Measurements from ENCODE around the gene SVEP1. TPM values are rescaled to one million over a fixed set of nuclear protein-coding genes. Genes with fewer than 3 reads are reported as not detected.

Gene SVEP1
- total RNA-seq, 4 donors from 2014 or later: 13.9 to 26.8 (median 17.4) TPM

DNA sequence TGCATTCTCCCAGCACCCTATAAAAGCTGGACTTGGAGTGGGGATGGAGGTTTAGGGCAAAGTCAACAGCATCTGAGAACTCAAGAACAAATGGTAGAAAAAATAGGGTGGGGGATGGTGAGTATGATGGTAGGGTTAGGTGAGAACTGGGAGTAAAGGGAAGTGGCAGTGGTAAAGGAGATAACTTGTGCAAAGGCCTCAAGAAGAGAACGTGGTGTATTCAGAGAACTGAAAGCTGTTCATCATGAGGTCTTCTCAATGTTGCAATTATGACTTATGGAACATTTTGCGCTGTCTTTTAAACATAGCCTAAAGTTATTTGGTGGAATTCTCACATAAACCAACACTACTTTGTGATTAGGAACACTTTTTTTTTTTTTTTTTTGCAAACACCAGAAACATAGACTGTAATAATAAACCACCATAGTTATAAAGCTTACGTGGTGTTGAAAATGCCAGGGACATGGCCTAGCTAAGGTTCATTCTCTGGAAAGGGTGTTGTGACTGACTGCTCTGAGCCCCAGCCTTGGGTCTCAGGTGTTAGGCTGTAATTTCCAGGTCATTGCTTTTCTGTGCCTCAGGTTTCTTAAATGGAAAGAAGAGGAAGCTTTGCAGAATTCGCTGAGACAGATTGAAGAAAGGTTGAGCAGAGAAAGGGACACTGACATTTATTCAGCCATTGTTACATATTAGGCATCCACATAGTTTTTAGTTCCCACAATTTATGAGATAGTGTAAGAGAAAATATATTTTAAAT is 222.7 kb downstream of the SVEP1 start:
- DNase-seq: no peak
- H3K4me1 ChIP-seq: peaks cover 0 to under 1% (median 0%) of the 10 kb centered on the region in 4 donors
- H3K36me3 ChIP-seq: no peaks in the 10 kb centered on the region
- no peak overlapping the region for H3K4me3 ChIP-seq
- H3K9me3 ChIP-seq: no peaks in the 10 kb centered on the region
- no peak overlapping the region for H3K27ac ChIP-seq
- TF ChIP-seq POLR2AphosphoS5 (IDR thresholded peaks at IDR 0.05): no peak
- TF ChIP-seq POLR2A (IDR thresholded peaks at IDR 0.05): no peak
- no peak for TF ChIP-seq EP300 (IDR thresholded peaks at IDR 0.05; ENCODE audit: low read depth)
- TF ChIP-seq, protein P1, sequence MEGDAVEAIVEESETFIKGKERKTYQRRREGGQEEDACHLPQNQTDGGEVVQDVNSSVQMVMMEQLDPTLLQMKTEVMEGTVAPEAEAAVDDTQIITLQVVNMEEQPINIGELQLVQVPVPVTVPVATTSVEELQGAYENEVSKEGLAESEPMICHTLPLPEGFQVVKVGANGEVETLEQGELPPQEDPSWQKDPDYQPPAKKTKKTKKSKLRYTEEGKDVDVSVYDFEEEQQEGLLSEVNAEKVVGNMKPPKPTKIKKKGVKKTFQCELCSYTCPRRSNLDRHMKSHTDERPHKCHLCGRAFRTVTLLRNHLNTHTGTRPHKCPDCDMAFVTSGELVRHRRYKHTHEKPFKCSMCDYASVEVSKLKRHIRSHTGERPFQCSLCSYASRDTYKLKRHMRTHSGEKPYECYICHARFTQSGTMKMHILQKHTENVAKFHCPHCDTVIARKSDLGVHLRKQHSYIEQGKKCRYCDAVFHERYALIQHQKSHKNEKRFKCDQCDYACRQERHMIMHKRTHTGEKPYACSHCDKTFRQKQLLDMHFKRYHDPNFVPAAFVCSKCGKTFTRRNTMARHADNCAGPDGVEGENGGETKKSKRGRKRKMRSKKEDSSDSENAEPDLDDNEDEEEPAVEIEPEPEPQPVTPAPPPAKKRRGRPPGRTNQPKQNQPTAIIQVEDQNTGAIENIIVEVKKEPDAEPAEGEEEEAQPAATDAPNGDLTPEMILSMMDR (IDR thresholded peaks at IDR 0.05): no peak
- in situ Hi-C loops (cut with MboI; ENCODE audit: low pct_ligation_motif_present in 1 of 4, low pct_unique_long_range_greater_than_20kb in 1 of 4, low sequenced_read_pairs in 3 of 4) (no loop called here), intact Hi-C loops (cut with DNase I; ENCODE audit: low total_unique reads) (no loop called here)
- H3K27me3 ChIP-seq: no peaks in the 10 kb centered on the region
- 83% methylated on average over 3 to 4 of the region's 4 CpGs for WGBS, 2 donors (ENCODE audit: low coverage in 1 of 2)

DNA sequence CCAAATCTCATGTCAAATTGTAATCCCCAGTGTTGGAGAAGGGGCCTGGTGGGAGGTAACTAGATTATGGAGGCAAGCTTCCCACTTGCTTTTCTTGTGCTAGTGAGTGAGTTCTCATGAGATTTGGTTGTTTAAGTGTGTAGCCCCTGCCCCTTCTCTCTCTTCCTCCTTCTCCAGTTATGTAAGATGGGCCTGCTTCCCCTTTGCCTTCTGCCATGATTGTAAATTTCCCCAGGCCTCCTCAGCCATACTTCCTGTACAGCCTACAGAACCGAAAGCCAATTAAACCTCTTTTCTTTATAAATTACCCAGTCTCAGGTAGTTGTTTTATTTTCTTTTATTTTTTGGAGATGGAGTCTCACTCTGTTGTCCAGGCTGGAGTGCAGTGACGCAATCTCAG is 223.6 kb downstream of the SVEP1 start:
- peaks cover 0 to 9% (median 4%) of the 10 kb centered on the region in 4 donors for H3K4me1 ChIP-seq
- H3K27me3 ChIP-seq: no peaks in the 10 kb centered on the region
- no peak overlapping the region for H3K4me3 ChIP-seq
- no peak for TF ChIP-seq POLR2A (IDR thresholded peaks at IDR 0.05)
- TF ChIP-seq EP300 (IDR thresholded peaks at IDR 0.05; ENCODE audit: low read depth): no peak
- 49 to 100% methylated on average over 2 of the region's 2 CpGs for WGBS, 2 donors (ENCODE audit: low coverage in 1 of 2)
- in situ Hi-C loops (cut with MboI; ENCODE audit: low pct_ligation_motif_present in 1 of 4, low pct_unique_long_range_greater_than_20kb in 1 of 4, low sequenced_read_pairs in 3 of 4) (no loop called here), intact Hi-C loops (cut with DNase I; ENCODE audit: low total_unique reads) (no loop called here)
- H3K9me3 ChIP-seq: no peaks in the 10 kb centered on the region
- no peak overlapping the region for H3K27ac ChIP-seq
- DNase-seq: no peak
- no peaks in the 10 kb centered on the region for H3K36me3 ChIP-seq

DNA sequence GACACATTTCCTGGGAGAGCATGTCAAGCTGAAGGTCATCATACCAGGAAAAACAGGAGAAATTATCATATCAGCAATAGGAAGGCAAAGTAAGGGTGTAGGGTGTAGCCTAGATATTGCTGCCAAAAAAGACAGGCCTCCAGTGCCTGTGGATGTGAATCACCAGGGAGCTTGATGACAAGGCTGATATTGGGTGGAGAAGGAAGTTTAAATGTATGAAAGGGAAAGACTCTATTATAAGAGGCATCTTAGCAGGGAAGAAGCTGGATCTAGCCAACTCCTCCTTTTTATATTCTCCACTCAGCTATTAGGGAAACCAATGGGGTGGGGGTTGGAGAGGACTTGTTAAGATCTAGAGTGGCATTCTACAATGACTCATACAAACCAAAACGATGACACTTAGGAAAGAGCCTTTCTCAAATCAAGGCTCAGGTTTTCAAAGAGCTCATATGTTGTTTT is 228.5 kb downstream of the SVEP1 start:
- Histone ChIP-seq H3K4me1 (peaks cover 0 to 12% (median 5%) of the 10 kb centered on the region in 4 donors), H3K27me3 (no peaks in the 10 kb centered on the region), H3K4me3 (no peak overlapping the region), H3K9me3 (no peaks in the 10 kb centered on the region), H3K36me3 (no peaks in the 10 kb centered on the region), H3K27ac (no peak overlapping the region)
- no peak for DNase-seq
- TF ChIP-seq POLR2AphosphoS5 (IDR thresholded peaks at IDR 0.05) (no peak), POLR2A (IDR thresholded peaks at IDR 0.05) (no peak), EP300 (IDR thresholded peaks at IDR 0.05; ENCODE audit: low read depth) (no peak)
- TF ChIP-seq, protein P1 (IDR thresholded peaks at IDR 0.05): no peak
- in situ Hi-C loops (cut with MboI; ENCODE audit: low pct_ligation_motif_present in 1 of 4, low pct_unique_long_range_greater_than_20kb in 1 of 4, low sequenced_read_pairs in 3 of 4) (no loop called here), intact Hi-C loops (cut with DNase I; ENCODE audit: low total_unique reads) (no loop called here)
- 0 to 30% methylated on average over 1 of the region's 1 CpG for WGBS, 2 donors (ENCODE audit: low coverage in 1 of 2)

DNA sequence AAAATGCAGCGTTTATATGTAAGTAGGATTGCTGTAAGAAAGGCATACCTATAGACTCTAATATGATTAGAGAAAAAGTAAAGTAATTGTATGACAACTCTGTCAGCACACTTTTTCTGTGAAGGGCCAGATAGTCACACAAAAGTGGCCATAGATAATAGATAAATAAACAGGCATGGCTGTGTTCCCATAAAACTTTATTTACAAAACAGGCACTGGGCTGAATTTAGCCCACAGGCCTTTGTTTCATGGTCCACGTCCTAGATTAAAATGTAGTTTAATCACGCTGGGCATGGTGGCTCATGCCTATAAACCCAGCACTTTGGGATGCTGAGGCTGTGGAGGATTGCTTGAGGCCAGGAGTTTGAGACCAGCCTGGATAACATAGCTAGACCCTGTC is 233.2 kb downstream of the SVEP1 start:
- no peak overlapping the region for H3K27ac ChIP-seq
- H3K36me3 ChIP-seq: no peaks in the 10 kb centered on the region
- in situ Hi-C loops (cut with MboI; ENCODE audit: low pct_ligation_motif_present in 1 of 4, low pct_unique_long_range_greater_than_20kb in 1 of 4, low sequenced_read_pairs in 3 of 4) (no loop called here), intact Hi-C loops (cut with DNase I; ENCODE audit: low total_unique reads) (no loop called here)
- H3K4me3 ChIP-seq: no peak overlapping the region
- no peaks in the 10 kb centered on the region for H3K9me3 ChIP-seq
- DNase-seq: no peak
- TF ChIP-seq, protein P1 (IDR thresholded peaks at IDR 0.05): no peak
- no peak for TF ChIP-seq POLR2AphosphoS5 (IDR thresholded peaks at IDR 0.05)
- no peak for TF ChIP-seq EP300 (IDR thresholded peaks at IDR 0.05; ENCODE audit: low read depth)
- TF ChIP-seq POLR2A (IDR thresholded peaks at IDR 0.05): no peak
- 39 to 53% methylated on average over 2 to 3 of the region's 3 CpGs for WGBS, 2 donors (ENCODE audit: low coverage in 1 of 2)
- no peaks in the 10 kb centered on the region for H3K27me3 ChIP-seq
- H3K4me1 ChIP-seq: peaks cover 0 to 7% (median 3%) of the 10 kb centered on the region in 4 donors
